ENCODE data around the gene SNN. TPM values are rescaled to one million over a fixed set of nuclear protein-coding genes. Genes with fewer than 3 reads are reported as not detected.

The SNN gene
- total and polyA plus RNA-seq, 2 of the 8 experiments (the other 6 are each of a cell fraction or from before 2014, with no cell fraction given): 37.4 to 66.9 TPM

GRCh38 chr16:11624636-11625607, 43.3 kb upstream of the SNN start:
- CTCF ChIA-PET (ENCODE audit: partially characterized antibody): interaction anchor here (1.1 to 1.7 kb wide), 3 partner anchors 17 to 218 kb away, joined by 4 read pairs; no protein-coding TSS in a partner anchor
- Histone ChIP-seq H3K4me1 (replicated peaks in 1 of 4; ENCODE audit: control insufficient read depth in 3 of 4, insufficient read depth in 4 of 4, low read length in 3 of 4) (peaks cover 0 to 5% (median 2%) of the 10 kb centered on the region in 4 experiments; a peak in 3 of 7 replicates), H4K91ac (replicated peaks; ENCODE audit: insufficient read length, low read length) (no peak overlapping the region), H2BK15ac (ENCODE audit: low read length) (no peak overlapping the region), H3K27ac (ENCODE audit: low read depth, low read length) (no peak overlapping the region), H2BK20ac (ENCODE audit: low read length) (no peak overlapping the region), H2AFZ (ENCODE audit: low read length) (no peak overlapping the region), H3K14ac (ENCODE audit: insufficient read length) (no peak overlapping the region), H3K9ac (replicated peaks in 1 of 4; ENCODE audit: extremely low read depth in 1 of 4, low read depth in 3 of 4, low read length in 3 of 4) (no peak overlapping the region), H2AK5ac (ENCODE audit: low read depth, low read length) (peak overlapping the region; percentile 39; the same call in 1 of the 2 replicates), H3K36me3 (ENCODE audit: control insufficient read depth in 2 of 4, insufficient read depth in 4 of 4, low read length in 3 of 4) (no peaks in the 10 kb centered on the region), H2BK5ac (ENCODE audit: low read depth, low read length) (no peak overlapping the region), H3K18ac (ENCODE audit: extremely low read depth, low read length) (no peak overlapping the region), H3K4me2 (ENCODE audit: insufficient read depth in 1 of 2, low read depth in 2 of 2, low read length in 2 of 2) (no peak overlapping the region), H3K23me2 (ENCODE audit: low read depth, low read length) (no peaks in the 10 kb centered on the region), H3K56ac (replicated peaks; ENCODE audit: insufficient read length, low read depth, low read length) (no peak overlapping the region), H4K5ac (ENCODE audit: insufficient read length, low read depth, low read length) (no peak overlapping the region), H3K4me3 (ENCODE audit: extremely low read depth in 1 of 4, insufficient read depth in 2 of 4, low read depth in 3 of 4, low read length in 4 of 4) (no peak overlapping the region), H2BK12ac (ENCODE audit: low read depth, low read length) (0 out of 2 replicates have a peak overlapping the region, but pooled peaks have one; percentile 39), H3K9me3 (ENCODE audit: insufficient read depth in 2 of 2, low read depth in 1 of 2, low read length in 1 of 2) (no peaks in the 10 kb centered on the region), H3K79me1 (ENCODE audit: low read depth, low read length) (no peaks in the 10 kb centered on the region), H2BK120ac (replicated peaks; ENCODE audit: low read depth, low read length) (no peak overlapping the region), H3K23ac (ENCODE audit: insufficient read length) (no peak overlapping the region), H3K4ac (replicated peaks; ENCODE audit: insufficient read length, low read depth, low read length) (no peak overlapping the region), H3K79me2 (ENCODE audit: control insufficient read depth in 1 of 2, insufficient read depth in 2 of 2, low read length in 2 of 2) (no peaks in the 10 kb centered on the region), H4K20me1 (replicated peaks in 1 of 2; ENCODE audit: control insufficient read depth in 1 of 2, insufficient read depth in 2 of 2, low read length in 2 of 2) (no peaks in the 10 kb centered on the region), H3K27me3 (replicated peaks in 1 of 4; ENCODE audit: control insufficient read depth in 3 of 4, extremely low read depth in 1 of 4, insufficient read depth in 3 of 4, low read length in 3 of 4) (no peaks in the 10 kb centered on the region), H4K8ac (ENCODE audit: extremely low read depth, insufficient read depth, low read length) (no peak overlapping the region)
- FAIRE-seq (no peak), DNase-seq (ENCODE audit: low read depth in 1 of 2, low spot score in 2 of 2) (no peak)
- 92% methylated on average over 16 of the region's 16 CpGs; no CpG with 5 or more reads in 1 of the 2 experiments for WGBS, 2 experiments (ENCODE audit: extremely low coverage in 1 of 2, insufficient coverage in 1 of 2, insufficient read length in 1 of 2, insufficient replicate concordance in 2 of 2, low coverage in 1 of 2, low lambda C conversion rate in 2 of 2, missing lambda C conversion rate in 1 of 2)
- POLR2A ChIA-PET (ENCODE audit: partially characterized antibody): interaction anchor here (4.2 kb wide), 1 partner anchor 11 kb away, joined by 23 read pairs; no protein-coding TSS in a partner anchor
- TF ChIP-seq RXRA (IDR thresholded peaks at IDR 0.05; ENCODE audit: insufficient read depth, low read depth, low read length) (no peak), ATF3 (IDR thresholded peaks at IDR 0.05; ENCODE audit: insufficient read depth, low read depth, low read length) (no peak), CHD1 (IDR thresholded peaks at IDR 0.05; ENCODE audit: low read depth, low read length) (no peak), TCF12 (IDR thresholded peaks at IDR 0.05; ENCODE audit: low read depth, low read length) (no peak), SIN3A (conservative IDR thresholded peaks at IDR 0.05 in 1 of 2, IDR thresholded peaks at IDR 0.05 in 1 of 2; ENCODE audit: low read depth in 1 of 2, low read length in 2 of 2) (no peak), BACH1 (IDR thresholded peaks at IDR 0.05; ENCODE audit: low read length) (no peak), HDAC2 (IDR thresholded peaks at IDR 0.05; ENCODE audit: borderline replicate concordance in 1 of 2, low read depth in 2 of 2, low read length in 2 of 2) (no peak), CTBP2 (IDR thresholded peaks at IDR 0.05; ENCODE audit: borderline replicate concordance, insufficient read depth, insufficient read length, low read length) (no peak)
